Natural killer cell (primary cell): ENCODE results near the gene FAM229B. TPM values are rescaled to one million over a fixed set of nuclear protein-coding genes. Genes with fewer than 3 reads are reported as not detected.

Experiments
- ATAC-seq, 3 donors: fragments of 150-1000 bp in 2 of 3; fragments of 200-7000 bp in 1 of 3; cut with Tn5 transposase; 1 replicate in 1 of 3; 2 replicates in 2 of 3; pipeline ENCODE4 v1.10.0; 2021; ENCODE audit warnings: mild to moderate bottlenecking in 2 of 3, moderate library complexity in 2 of 3
- DNase-seq, 2 donors: peaks; one replicate each; pipeline versions ENCODE4 v3.0.0 to v3.0.0-alpha.2; 2013 to 2021; ENCODE audit warnings: mixed read lengths in 1 of 2
- H3K27ac ChIP-seq: one replicate; pipeline ENCODE4 v1.5.1; 2013; ENCODE audit warnings: mild to moderate bottlenecking, low read length
- H3K27me3 ChIP-seq: one replicate; pipeline ENCODE4 v1.6.1; 2013; ENCODE audit warnings: low read length; ENCODE audit not compliant: control insufficient read depth, insufficient read depth
- H3K36me3 ChIP-seq: one replicate; pipeline ENCODE4 v1.6.1; 2013; ENCODE audit warnings: low read length; ENCODE audit not compliant: control insufficient read depth, insufficient read depth
- H3K4me1 ChIP-seq: one replicate; pipeline ENCODE4 v1.6.1; 2013; ENCODE audit warnings: low read length; ENCODE audit not compliant: control insufficient read depth, insufficient read depth
- H3K4me3 ChIP-seq: one replicate; pipeline ENCODE4 v1.5.1; 2013; ENCODE audit warnings: low read length
- H3K9me3 ChIP-seq: one replicate; pipeline ENCODE4 v1.6.1; 2013; ENCODE audit warnings: low read length; ENCODE audit not compliant: control insufficient read depth, insufficient read depth
- H3K27ac Mint-ChIP-seq, 2 donors: one replicate each; pipeline ENCODE4 v1.8.0; 2022; ENCODE audit warnings: mild to moderate bottlenecking in 2 of 2, mixed read lengths in 2 of 2, moderate library complexity in 1 of 2
- H3K27me3 Mint-ChIP-seq, 2 donors: one replicate each; pipeline ENCODE4 v1.8.0; 2022; ENCODE audit warnings: low read depth in 2 of 2, mixed read lengths in 2 of 2
- H3K36me3 Mint-ChIP-seq: one replicate; pipeline ENCODE4 v1.8.0; 2022; ENCODE audit warnings: mixed read lengths
- H3K4me1 Mint-ChIP-seq, 2 donors: one replicate each; pipeline ENCODE4 v1.8.0; 2022; ENCODE audit warnings: mixed read lengths in 2 of 2
- H3K4me3 Mint-ChIP-seq: one replicate; pipeline ENCODE4 v1.8.0; 2022; ENCODE audit warnings: mild to moderate bottlenecking, moderate library complexity, mixed read lengths
- H3K9me3 Mint-ChIP-seq, 2 donors: one replicate each; pipeline ENCODE4 v1.8.0; 2022; ENCODE audit warnings: mixed read lengths in 2 of 2
- WGBS: methylation state at CpG from one replicate; pipeline ENCODE4 v1.1.7; 2013; ENCODE audit warnings: missing lambda C conversion rate; ENCODE audit not compliant: insufficient coverage; 5-methylcytosine and 5-hydroxymethylcytosine counted together
- intact Hi-C: fragments of 100-400 bp; cut with micrococcal nuclease; formaldehyde crosslinking; loops from one replicate; pipeline ENCODE4 v1.14.2; 2022
- total RNA-seq, 4 donors: library from RNA; stranded (reverse); fragments of 120-200 nt in 1 of 4; gene quantifications; one replicate each; pipeline versions ENCODE4 v1.2.3 to v1.2.4, GENCODE V29; 2013 to 2022
- TF ChIP-seq, protein P1 (sequence below): fragments of 200-600 bp; IDR thresholded peaks from one replicate; pipeline ENCODE4 v1.8.0; 2022; ENCODE audit warnings: antibody characterized with exemption

FAM229B gene
- total RNA-seq, 3 donors from 2014 or later (not counting 1 experiment from before 2014, with no cell fraction given): 0.97 to 1.1 (median 0.99) TPM

DNA sequence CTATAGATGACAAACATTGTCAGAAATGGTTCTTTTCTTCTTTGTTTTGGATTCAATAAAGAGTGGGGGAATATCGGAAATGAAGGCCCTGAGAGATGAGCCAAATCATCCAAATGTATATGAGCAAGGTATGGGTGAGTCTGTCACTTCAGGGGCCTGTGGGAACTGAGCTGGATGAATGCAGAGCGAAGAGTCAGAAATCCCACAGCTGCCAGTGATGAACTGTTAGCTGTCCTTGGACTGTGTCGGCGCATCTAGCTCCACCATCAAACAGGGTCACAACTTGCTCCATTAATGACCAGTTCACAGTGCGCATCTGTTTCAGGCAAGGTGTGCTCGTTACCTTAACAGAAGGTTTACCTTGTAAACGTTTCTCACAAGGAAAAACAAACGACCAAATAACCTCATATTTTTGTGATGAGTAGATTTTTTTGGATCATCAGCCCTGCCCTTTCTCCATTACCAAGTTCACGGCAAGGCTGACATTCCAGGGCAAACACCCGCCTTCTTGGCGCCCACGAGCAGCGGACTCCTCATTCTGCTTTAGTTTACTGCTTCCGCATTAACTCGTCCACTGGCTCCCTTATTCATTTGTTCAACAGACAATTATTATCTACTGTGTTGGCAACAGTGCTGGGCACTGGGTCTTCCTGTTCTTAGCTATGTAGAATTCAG, 48.5 kb upstream of the FAM229B start:
- H3K27ac Mint-ChIP-seq: no peak overlapping the region
- no peaks in the 10 kb centered on the region for H3K36me3 ChIP-seq
- TF ChIP-seq, protein P1, sequence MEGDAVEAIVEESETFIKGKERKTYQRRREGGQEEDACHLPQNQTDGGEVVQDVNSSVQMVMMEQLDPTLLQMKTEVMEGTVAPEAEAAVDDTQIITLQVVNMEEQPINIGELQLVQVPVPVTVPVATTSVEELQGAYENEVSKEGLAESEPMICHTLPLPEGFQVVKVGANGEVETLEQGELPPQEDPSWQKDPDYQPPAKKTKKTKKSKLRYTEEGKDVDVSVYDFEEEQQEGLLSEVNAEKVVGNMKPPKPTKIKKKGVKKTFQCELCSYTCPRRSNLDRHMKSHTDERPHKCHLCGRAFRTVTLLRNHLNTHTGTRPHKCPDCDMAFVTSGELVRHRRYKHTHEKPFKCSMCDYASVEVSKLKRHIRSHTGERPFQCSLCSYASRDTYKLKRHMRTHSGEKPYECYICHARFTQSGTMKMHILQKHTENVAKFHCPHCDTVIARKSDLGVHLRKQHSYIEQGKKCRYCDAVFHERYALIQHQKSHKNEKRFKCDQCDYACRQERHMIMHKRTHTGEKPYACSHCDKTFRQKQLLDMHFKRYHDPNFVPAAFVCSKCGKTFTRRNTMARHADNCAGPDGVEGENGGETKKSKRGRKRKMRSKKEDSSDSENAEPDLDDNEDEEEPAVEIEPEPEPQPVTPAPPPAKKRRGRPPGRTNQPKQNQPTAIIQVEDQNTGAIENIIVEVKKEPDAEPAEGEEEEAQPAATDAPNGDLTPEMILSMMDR: no peak

DNA sequence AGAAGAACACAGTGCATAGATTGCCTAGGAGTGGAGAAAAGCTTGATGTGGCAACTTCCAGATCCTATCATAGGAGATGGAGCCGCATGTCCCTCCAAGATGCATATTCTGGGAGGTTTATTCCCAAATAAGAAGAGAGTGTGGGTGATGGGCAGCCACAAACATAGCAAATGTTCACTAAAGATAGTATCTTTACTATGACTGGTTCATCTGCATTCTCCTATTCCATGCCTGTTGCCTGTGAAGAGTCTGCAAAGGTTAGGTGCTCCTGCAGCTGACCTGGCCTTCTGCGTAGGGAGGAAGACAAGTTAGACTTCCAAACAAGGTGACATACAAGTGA, 48.0 kb upstream of the FAM229B start:
- H3K4me3 Mint-ChIP-seq: no peak overlapping the region
- Histone ChIP-seq H3K27ac (no peak overlapping the region), H3K9me3 (no peaks in the 10 kb centered on the region), H3K4me1 (no peaks in the 10 kb centered on the region), H3K27me3 (no peaks in the 10 kb centered on the region), H3K36me3 (no peaks in the 10 kb centered on the region), H3K4me3 (no peak overlapping the region)
- DNase-seq (no peak), ATAC-seq (no peak)
- no peak overlapping the region for H3K27ac Mint-ChIP-seq
- H3K4me1 Mint-ChIP-seq: peaks cover 10 to 12% of the 10 kb centered on the region in 2 donors
- H3K27me3 Mint-ChIP-seq: no peaks in the 10 kb centered on the region
- intact Hi-C loops: no loop called here
- no peaks in the 10 kb centered on the region for H3K36me3 Mint-ChIP-seq
- WGBS: 50% methylated on average over 2 of the region's 2 CpGs
- H3K9me3 Mint-ChIP-seq: no peaks in the 10 kb centered on the region
- TF ChIP-seq, protein P1: no peak

More for the DNA sequence above, 48.5 kb upstream of the FAM229B start:
- H3K36me3 Mint-ChIP-seq: no peaks in the 10 kb centered on the region
- Histone ChIP-seq H3K9me3 (no peaks in the 10 kb centered on the region), H3K27ac (no peak overlapping the region), H3K27me3 (no peaks in the 10 kb centered on the region), H3K4me1 (no peaks in the 10 kb centered on the region), H3K4me3 (no peak overlapping the region)
- no peaks in the 10 kb centered on the region for H3K27me3 Mint-ChIP-seq
- intact Hi-C loops: no loop called here
- H3K4me3 Mint-ChIP-seq: no peak overlapping the region
- WGBS: 98% methylated on average over 15 of the region's 15 CpGs
- H3K9me3 Mint-ChIP-seq: no peaks in the 10 kb centered on the region
- DNase-seq (no peak), ATAC-seq (no peak)
- peaks cover 10 to 12% of the 10 kb centered on the region in 2 donors for H3K4me1 Mint-ChIP-seq

DNA sequence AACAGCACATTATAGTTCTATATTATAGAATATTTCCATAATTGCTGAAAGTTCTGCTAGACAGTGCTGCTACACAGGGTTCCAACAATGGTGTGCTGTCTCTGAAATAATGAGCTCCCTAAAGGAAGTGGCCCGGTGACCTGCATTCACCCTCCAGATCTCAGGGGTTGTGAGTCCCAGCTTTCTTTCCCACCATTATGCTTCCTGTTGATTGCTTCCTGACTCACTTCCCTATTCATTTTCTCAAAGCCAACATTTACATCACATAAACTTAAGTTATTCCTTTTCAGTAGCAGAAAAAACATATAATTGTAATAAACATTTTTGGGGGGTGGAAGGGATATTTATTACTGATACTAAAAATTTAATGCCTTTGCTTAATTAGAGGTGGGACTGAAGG, 46.4 kb upstream of the FAM229B start:
- Mint-ChIP-seq H3K27ac (no peak overlapping the region), H3K27me3 (no peaks in the 10 kb centered on the region), H3K9me3 (no peaks in the 10 kb centered on the region), H3K36me3 (no peaks in the 10 kb centered on the region), H3K4me1 (peaks cover 10 to 12% of the 10 kb centered on the region in 2 donors), H3K4me3 (peak overlapping the region; percentile 38)
- Histone ChIP-seq H3K4me3 (no peak overlapping the region), H3K4me1 (no peaks in the 10 kb centered on the region), H3K9me3 (no peaks in the 10 kb centered on the region), H3K27me3 (no peaks in the 10 kb centered on the region), H3K27ac (no peak overlapping the region), H3K36me3 (no peaks in the 10 kb centered on the region)
- 82% methylated on average over 1 of the region's 1 CpG for WGBS
- TF ChIP-seq, protein P1: no peak
- DNase-seq: no peak
- no peak for ATAC-seq
- intact Hi-C loops: loop anchor here (10.0 kb wide), 1 partner anchor 556 kb away; the partner anchor contains the start of gene REV3L

DNA sequence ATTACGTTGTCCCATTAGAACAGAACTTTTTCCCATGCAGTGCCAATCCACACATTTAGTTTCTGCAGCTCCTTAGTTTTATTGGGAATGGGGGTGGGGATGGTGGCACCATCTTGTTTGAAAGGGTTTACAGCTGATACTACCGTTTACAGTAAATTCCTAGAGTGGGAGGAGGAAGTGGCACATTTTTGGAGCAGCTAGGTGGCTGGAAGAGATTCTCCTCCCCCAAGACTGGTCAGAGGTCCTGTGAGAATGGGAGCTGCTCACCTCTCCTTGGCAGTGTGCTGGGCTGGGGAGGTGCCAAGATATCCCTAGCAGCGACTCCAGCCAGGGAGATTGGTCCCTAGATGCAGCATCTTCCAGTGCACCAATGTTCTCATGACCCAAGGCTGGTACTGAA, 45.9 kb upstream of the FAM229B start:
- Histone ChIP-seq H3K27ac (no peak overlapping the region), H3K27me3 (no peaks in the 10 kb centered on the region), H3K4me1 (no peaks in the 10 kb centered on the region), H3K9me3 (no peaks in the 10 kb centered on the region), H3K4me3 (no peak overlapping the region), H3K36me3 (no peaks in the 10 kb centered on the region)
- H3K9me3 Mint-ChIP-seq: no peaks in the 10 kb centered on the region
- peak overlapping the region; percentile 47 for H3K4me3 Mint-ChIP-seq
- TF ChIP-seq, protein P1: no peak
- no peaks in the 10 kb centered on the region for H3K27me3 Mint-ChIP-seq
- ATAC-seq: no peak
- WGBS: 91% methylated on average over 3 of the region's 3 CpGs
- intact Hi-C loops: loop anchor here (10.0 kb wide), 1 partner anchor 557 kb away; the partner anchor contains the start of gene REV3L
- H3K36me3 Mint-ChIP-seq: no peaks in the 10 kb centered on the region
- peaks cover 10 to 12% of the 10 kb centered on the region in 2 donors for H3K4me1 Mint-ChIP-seq
- no peak for DNase-seq
- no peak overlapping the region for H3K27ac Mint-ChIP-seq
